Measurements from ENCODE around the gene UQCC3. TPM values are rescaled to one million over a fixed set of nuclear protein-coding genes. Genes with fewer than 3 reads are reported as not detected.
A peak's percentile ranks its signal among the peaks of the same experiment; 100 is the strongest.

The UQCC3 gene
- total and polyA plus RNA-seq, 2 donors from 2014 or later, result 7.6 to 24.8 TPM

DNA sequence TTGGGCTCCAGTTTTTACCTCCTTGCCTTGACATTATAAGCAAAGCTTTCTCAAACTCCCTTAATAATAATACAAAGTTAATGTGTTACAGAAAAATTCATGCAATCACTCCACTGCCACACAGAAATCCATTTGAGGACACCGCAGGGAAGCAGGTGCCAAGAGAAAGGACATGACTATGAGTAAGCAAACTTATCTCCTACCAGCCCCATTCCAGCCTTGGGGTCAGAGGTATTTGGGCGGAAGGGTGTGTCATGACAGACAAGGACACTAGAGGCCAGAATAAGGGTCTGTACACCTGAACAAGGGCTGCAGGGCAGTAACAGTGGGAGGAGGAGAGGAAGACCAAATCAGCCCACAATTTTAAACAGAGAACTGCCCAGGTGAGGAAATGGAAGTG, 41.9 kb downstream of the UQCC3 start:
- TF ChIP-seq, protein P1, sequence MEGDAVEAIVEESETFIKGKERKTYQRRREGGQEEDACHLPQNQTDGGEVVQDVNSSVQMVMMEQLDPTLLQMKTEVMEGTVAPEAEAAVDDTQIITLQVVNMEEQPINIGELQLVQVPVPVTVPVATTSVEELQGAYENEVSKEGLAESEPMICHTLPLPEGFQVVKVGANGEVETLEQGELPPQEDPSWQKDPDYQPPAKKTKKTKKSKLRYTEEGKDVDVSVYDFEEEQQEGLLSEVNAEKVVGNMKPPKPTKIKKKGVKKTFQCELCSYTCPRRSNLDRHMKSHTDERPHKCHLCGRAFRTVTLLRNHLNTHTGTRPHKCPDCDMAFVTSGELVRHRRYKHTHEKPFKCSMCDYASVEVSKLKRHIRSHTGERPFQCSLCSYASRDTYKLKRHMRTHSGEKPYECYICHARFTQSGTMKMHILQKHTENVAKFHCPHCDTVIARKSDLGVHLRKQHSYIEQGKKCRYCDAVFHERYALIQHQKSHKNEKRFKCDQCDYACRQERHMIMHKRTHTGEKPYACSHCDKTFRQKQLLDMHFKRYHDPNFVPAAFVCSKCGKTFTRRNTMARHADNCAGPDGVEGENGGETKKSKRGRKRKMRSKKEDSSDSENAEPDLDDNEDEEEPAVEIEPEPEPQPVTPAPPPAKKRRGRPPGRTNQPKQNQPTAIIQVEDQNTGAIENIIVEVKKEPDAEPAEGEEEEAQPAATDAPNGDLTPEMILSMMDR (IDR thresholded peaks at IDR 0.05; ENCODE audit: borderline replicate concordance, extremely low read depth, insufficient read depth), result no peak
- H3K4me3 ChIP-seq (ENCODE audit: low read length in 3 of 3), result peak overlapping the region in 1 of 3 donors; percentile 8
- H3K27ac ChIP-seq (ENCODE audit: low read depth in 2 of 2, low read length in 2 of 2), result peak overlapping the region; percentile 43 to 45
- DNase-seq (no peak), FAIRE-seq (no peak)
- H3K27me3 ChIP-seq (ENCODE audit: control insufficient read depth, insufficient read depth, low read length), result no peaks in the 10 kb centered on the region
- no peaks in the 10 kb centered on the region for H3K9me3 ChIP-seq (ENCODE audit: control insufficient read depth in 2 of 3, insufficient read depth in 1 of 3, low read length in 3 of 3)
- H3K36me3 ChIP-seq (ENCODE audit: control insufficient read depth in 2 of 3, insufficient read depth in 3 of 3, low read length in 3 of 3), result peaks cover 16 to 62% (median 32%) of the 10 kb centered on the region in 3 donors
- H3K9ac ChIP-seq (ENCODE audit: low read length in 3 of 3), result peak overlapping the region in 1 of 3 donors; percentile 47
- peaks cover 0 to 19% (median 15%) of the 10 kb centered on the region in 3 donors for H3K4me1 ChIP-seq (ENCODE audit: control insufficient read depth in 2 of 3, insufficient read depth in 2 of 3, low read depth in 1 of 3, low read length in 3 of 3)
- intact Hi-C loops (cut with DNase I), result no loop called here

- H3K27ac ChIP-seq (ENCODE audit: low read depth in 2 of 2, low read length in 2 of 2), result no peak overlapping the region
- intact Hi-C loops (cut with DNase I), result no loop called here
- no peak overlapping the region for H3K9ac ChIP-seq (ENCODE audit: low read length in 3 of 3)
- no peak for DNase-seq
- H3K9me3 ChIP-seq (ENCODE audit: control insufficient read depth in 2 of 3, insufficient read depth in 1 of 3, low read length in 3 of 3), result no peaks in the 10 kb centered on the region
- TF ChIP-seq, protein P1 (IDR thresholded peaks at IDR 0.05; ENCODE audit: borderline replicate concordance, extremely low read depth, insufficient read depth), result no peak
- peaks cover 0 to 8% (median 0%) of the 10 kb centered on the region in 3 donors for H3K4me1 ChIP-seq (ENCODE audit: control insufficient read depth in 2 of 3, insufficient read depth in 2 of 3, low read depth in 1 of 3, low read length in 3 of 3)
- no peak overlapping the region for H3K4me3 ChIP-seq (ENCODE audit: low read length in 3 of 3)
- no peaks in the 10 kb centered on the region for H3K27me3 ChIP-seq (ENCODE audit: control insufficient read depth, insufficient read depth, low read length)
- no peak for FAIRE-seq
- peaks cover 23 to 80% (median 42%) of the 10 kb centered on the region in 3 donors for H3K36me3 ChIP-seq (ENCODE audit: control insufficient read depth in 2 of 3, insufficient read depth in 3 of 3, low read length in 3 of 3)
Observed at GRCh38 chr11:62715150-62716130, 44.0 kb downstream of the UQCC3 start.

DNA sequence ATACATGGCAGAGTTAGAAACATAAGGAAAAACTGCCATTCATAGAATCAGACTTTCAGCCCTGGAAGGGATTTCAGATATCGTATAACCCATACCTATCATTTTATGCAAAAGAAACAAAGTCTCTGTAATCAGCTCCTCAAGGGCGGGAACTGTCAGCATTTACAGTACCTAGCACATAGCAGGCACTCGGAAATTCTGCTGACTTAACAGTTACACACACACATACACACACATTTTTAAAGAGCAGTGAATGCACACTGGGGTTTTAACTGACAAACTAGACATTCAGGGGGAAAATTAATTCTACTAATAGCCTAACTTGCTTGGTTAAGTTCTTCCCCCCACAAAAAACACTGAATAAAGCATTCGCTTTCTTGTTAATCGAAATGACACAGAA, 44.7 kb downstream of the UQCC3 start:
- Histone ChIP-seq H3K9ac (ENCODE audit: low read length in 3 of 3) (no peak overlapping the region), H3K36me3 (ENCODE audit: control insufficient read depth in 2 of 3, insufficient read depth in 3 of 3, low read length in 3 of 3) (peaks cover 23 to 83% (median 47%) of the 10 kb centered on the region in 3 donors), H3K27ac (ENCODE audit: low read depth in 2 of 2, low read length in 2 of 2) (no peak overlapping the region), H3K9me3 (ENCODE audit: control insufficient read depth in 2 of 3, insufficient read depth in 1 of 3, low read length in 3 of 3) (no peaks in the 10 kb centered on the region), H3K4me1 (ENCODE audit: control insufficient read depth in 2 of 3, insufficient read depth in 2 of 3, low read depth in 1 of 3, low read length in 3 of 3) (peaks cover 0 to 8% (median 0%) of the 10 kb centered on the region in 3 donors), H3K27me3 (ENCODE audit: control insufficient read depth, insufficient read depth, low read length) (no peaks in the 10 kb centered on the region), H3K4me3 (ENCODE audit: low read length in 3 of 3) (no peak overlapping the region)
- DNase-seq (no peak), FAIRE-seq (no peak)
- intact Hi-C loops (cut with DNase I), result no loop called here
- TF ChIP-seq, protein P1 (IDR thresholded peaks at IDR 0.05; ENCODE audit: borderline replicate concordance, extremely low read depth, insufficient read depth), result no peak

Measured in kidney (tissue), 14 donors.